Left ventricle myocardium inferior (tissue), 1 donor: ENCODE data around the gene EIF2S1. TPM values are rescaled to one million over a fixed set of nuclear protein-coding genes. Genes with fewer than 3 reads are reported as not detected.
A peak's percentile ranks its signal among the peaks of the same experiment; 100 is the strongest.

Experiments
- DNase-seq: peaks from one replicate; pipeline ENCODE4 v3.0.0-alpha.2; 2020
- H3K27ac ChIP-seq: fragments of 200-600 bp; replicated peaks from 2 replicates; pipeline ENCODE4 v1.8.0; 2021
- H3K27me3 ChIP-seq: fragments of 200-600 bp; 2 replicates; pipeline ENCODE4 v1.8.0; 2021; ENCODE audit warnings: low read depth
- H3K36me3 ChIP-seq: fragments of 200-600 bp; 2 replicates; pipeline ENCODE4 v1.8.0; 2021
- H3K4me1 ChIP-seq: fragments of 200-600 bp; 2 replicates; pipeline ENCODE4 v1.8.0; 2021
- H3K4me3 ChIP-seq: fragments of 200-600 bp; 2 replicates; pipeline ENCODE4 v1.8.0; 2021; ENCODE audit warnings: mild to moderate bottlenecking, moderate library complexity
- H3K9me3 ChIP-seq: fragments of 200-600 bp; replicated peaks from 2 replicates; pipeline ENCODE4 v1.8.0; 2021
- CTCF ChIP-seq: fragments of 200-600 bp; IDR thresholded peaks from 2 replicates; pipeline ENCODE4 v1.8.0; 2021; ENCODE audit warnings: antibody characterized with exemption, mild to moderate bottlenecking, borderline replicate concordance
- intact Hi-C: fragments of 100-400 bp; cut with micrococcal nuclease; formaldehyde crosslinking; loops from one replicate; pipeline ENCODE4 v1.11.0; 2022
- total RNA-seq: library from RNA; stranded (reverse); fragmentation: NEBNext Ultra II Directional; extraction: Animal tissue kit (Norgen Biotek cat#: 25700); gene quantifications from one replicate; pipeline ENCODE4 v1.2.1, GENCODE V29; 2021
- donor health status: DM: no; HTN: yes; CAD: no; lungs with severe emphysema.

EIF2S1 gene
- total RNA-seq, 1 donor from 2014 or later, result 92.7 TPM

- Histone ChIP-seq H3K4me3 (no peak overlapping the region), H3K27me3 (peaks cover 3% of the 10 kb centered on the region), H3K27ac (no peak overlapping the region), H3K9me3 (no peaks in the 10 kb centered on the region), H3K36me3 (no peaks in the 10 kb centered on the region), H3K4me1 (no peaks in the 10 kb centered on the region)
- TF ChIP-seq CTCF, result no peak
- no peak for DNase-seq
- intact Hi-C loops, result no loop called here
Measured at GRCh38 chr14:67418401-67419191, 58.5 kb downstream of the EIF2S1 start.

GRCh38 chr14:67420102-67420739 is 60.1 kb downstream of the EIF2S1 start:
- no peak overlapping the region for H3K4me3 ChIP-seq
- peak; percentile 44 for TF ChIP-seq CTCF
- H3K27ac ChIP-seq, result no peak overlapping the region
- intact Hi-C loops, result no loop called here
- H3K36me3 ChIP-seq, result no peaks in the 10 kb centered on the region
- H3K9me3 ChIP-seq, result no peaks in the 10 kb centered on the region
- no peak for DNase-seq
- H3K4me1 ChIP-seq, result no peaks in the 10 kb centered on the region
- peaks cover 9% of the 10 kb centered on the region for H3K27me3 ChIP-seq

GRCh38 chr14:67421356-67422224 is 61.5 kb downstream of the EIF2S1 start:
- Histone ChIP-seq H3K4me1 (no peaks in the 10 kb centered on the region), H3K4me3 (no peak overlapping the region), H3K36me3 (no peaks in the 10 kb centered on the region), H3K9me3 (no peaks in the 10 kb centered on the region), H3K27ac (no peak overlapping the region), H3K27me3 (peaks cover 8% of the 10 kb centered on the region)
- no peak for DNase-seq
- TF ChIP-seq CTCF, result no peak
- intact Hi-C loops, result no loop called here

- Histone ChIP-seq H3K9me3 (no peaks in the 10 kb centered on the region), H3K4me1 (peaks cover 12% of the 10 kb centered on the region), H3K4me3 (no peak overlapping the region), H3K27me3 (peaks cover 6% of the 10 kb centered on the region), H3K36me3 (no peaks in the 10 kb centered on the region), H3K27ac (no peak overlapping the region)
- TF ChIP-seq CTCF, result no peak
- intact Hi-C loops, result no loop called here
- DNase-seq, result no peak
Measured at GRCh38 chr14:67423424-67423823, 63.3 kb downstream of the EIF2S1 start.

GRCh38 chr14:67424539-67424938 is 64.4 kb downstream of the EIF2S1 start:
- DNase-seq, result no peak
- Histone ChIP-seq H3K27me3 (peaks cover 6% of the 10 kb centered on the region), H3K9me3 (no peaks in the 10 kb centered on the region), H3K4me3 (no peak overlapping the region), H3K36me3 (no peaks in the 10 kb centered on the region), H3K4me1 (peaks cover 15% of the 10 kb centered on the region), H3K27ac (no peak overlapping the region)
- intact Hi-C loops, result no loop called here
- no peak for TF ChIP-seq CTCF
